D721Med (cell line): Measurements from ENCODE around the gene BCAP31.

Experiments
- DNase-seq: peaks from one replicate; pipeline ENCODE4 v3.0.0; 2011; ENCODE audit warnings: low spot score; ENCODE audit not compliant: insufficient read length
- FAIRE-seq: peaks from 2 replicates; lab custom pipeline; 2011; peaks lifted over from hg19 to GRCh38; lab: Jason Lieb, UNC
- CTCF ChIP-seq: IDR thresholded peaks from 2 replicates; pipeline ENCODE4 v1.5.1; 2012; ENCODE audit warnings: mild to moderate bottlenecking, control low read depth; ENCODE audit not compliant: insufficient read depth; ENCODE audit errors: missing control alignments

The BCAP31 gene

GRCh38 chrX:153659268-153659667 lies 64.9 kb downstream of the BCAP31 start:
- DNase-seq (no peak), FAIRE-seq (no peak)
- no peak for TF ChIP-seq CTCF

GRCh38 chrX:153657161-153657560 lies 67.0 kb downstream of the BCAP31 start:
- DNase-seq, result no peak
- FAIRE-seq, result no peak
- no peak for TF ChIP-seq CTCF

- no peak for TF ChIP-seq CTCF
- FAIRE-seq, result no peak
- DNase-seq, result no peak
Observed at GRCh38 chrX:153653556-153653955, 70.6 kb downstream of the BCAP31 start.

GRCh38 chrX:153651540-153652079 lies 72.6 kb downstream of the BCAP31 start:
- DNase-seq, result no peak

GRCh38 chrX:153650959-153651358 lies 73.2 kb downstream of the BCAP31 start:
- DNase-seq (no peak), FAIRE-seq (no peak)
- TF ChIP-seq CTCF, result no peak

More at GRCh38 chrX:153651540-153652079, 72.6 kb downstream of the BCAP31 start:
- no peak for TF ChIP-seq CTCF
- FAIRE-seq, result no peak
